ENCODE measurements around the gene SEMA4D. TPM values are rescaled to one million over a fixed set of nuclear protein-coding genes. Genes with fewer than 3 reads are reported as not detected.

The SEMA4D gene
- polyA plus RNA-seq, 5 donors, result 20.9 to 26.7 (median 21.4) TPM

DNA sequence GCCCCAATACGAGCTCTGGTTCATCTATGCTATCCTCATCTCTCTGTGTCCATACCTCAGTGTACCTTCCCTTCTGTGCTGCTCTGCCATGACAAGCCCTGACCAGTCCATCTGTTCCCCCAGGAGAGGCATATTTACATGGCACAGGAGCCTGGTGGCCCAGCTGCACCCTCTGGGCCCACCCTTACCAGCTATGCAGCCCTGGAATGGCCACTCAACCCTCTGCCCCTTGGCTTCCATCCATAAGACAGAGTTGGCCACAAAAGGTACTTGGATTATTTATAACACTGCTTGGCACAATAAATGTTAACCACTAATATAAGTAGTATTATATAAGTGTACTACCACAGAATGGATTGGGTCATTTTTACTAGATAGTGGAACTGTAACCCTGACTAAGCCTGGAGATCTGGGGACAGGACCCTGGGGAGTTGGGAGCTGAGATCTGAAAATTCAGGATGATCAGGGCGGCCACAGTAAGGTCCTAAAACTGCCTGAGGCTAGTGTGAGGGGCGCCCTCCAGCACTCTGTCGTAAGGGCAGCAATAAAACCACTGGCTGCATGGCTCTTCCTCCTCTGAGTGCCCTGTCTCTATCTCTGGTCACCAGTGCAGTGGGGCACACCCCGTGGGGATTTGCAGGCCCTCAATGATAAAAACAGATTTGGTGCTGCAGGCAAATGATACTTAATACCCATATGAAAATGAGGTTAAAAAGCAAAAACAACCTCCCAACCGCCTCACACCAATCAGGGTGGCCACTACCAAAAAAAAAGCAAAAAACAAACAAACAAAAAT, 65.8 kb downstream of the SEMA4D start:
- no peak for DNase-seq

DNA sequence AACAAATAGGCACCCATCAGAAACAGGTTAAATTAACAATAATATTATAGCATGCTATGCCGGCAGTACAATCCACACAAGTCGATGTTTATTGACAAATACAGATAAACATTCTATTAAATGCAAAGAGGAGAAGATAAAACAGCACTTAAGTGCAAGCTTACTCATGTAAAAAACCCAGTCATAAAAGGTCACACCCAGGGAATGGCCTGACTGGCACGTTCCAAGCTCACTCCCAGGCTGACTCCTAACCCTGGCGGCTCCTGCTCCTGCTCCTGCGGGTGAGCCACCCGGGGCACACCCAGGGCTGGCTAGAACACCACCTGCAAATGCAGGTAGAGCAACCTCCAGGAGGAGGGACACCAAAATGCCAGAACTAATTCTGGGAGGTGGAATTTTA, 66.9 kb downstream of the SEMA4D start:
- DNase-seq, result no peak

DNA sequence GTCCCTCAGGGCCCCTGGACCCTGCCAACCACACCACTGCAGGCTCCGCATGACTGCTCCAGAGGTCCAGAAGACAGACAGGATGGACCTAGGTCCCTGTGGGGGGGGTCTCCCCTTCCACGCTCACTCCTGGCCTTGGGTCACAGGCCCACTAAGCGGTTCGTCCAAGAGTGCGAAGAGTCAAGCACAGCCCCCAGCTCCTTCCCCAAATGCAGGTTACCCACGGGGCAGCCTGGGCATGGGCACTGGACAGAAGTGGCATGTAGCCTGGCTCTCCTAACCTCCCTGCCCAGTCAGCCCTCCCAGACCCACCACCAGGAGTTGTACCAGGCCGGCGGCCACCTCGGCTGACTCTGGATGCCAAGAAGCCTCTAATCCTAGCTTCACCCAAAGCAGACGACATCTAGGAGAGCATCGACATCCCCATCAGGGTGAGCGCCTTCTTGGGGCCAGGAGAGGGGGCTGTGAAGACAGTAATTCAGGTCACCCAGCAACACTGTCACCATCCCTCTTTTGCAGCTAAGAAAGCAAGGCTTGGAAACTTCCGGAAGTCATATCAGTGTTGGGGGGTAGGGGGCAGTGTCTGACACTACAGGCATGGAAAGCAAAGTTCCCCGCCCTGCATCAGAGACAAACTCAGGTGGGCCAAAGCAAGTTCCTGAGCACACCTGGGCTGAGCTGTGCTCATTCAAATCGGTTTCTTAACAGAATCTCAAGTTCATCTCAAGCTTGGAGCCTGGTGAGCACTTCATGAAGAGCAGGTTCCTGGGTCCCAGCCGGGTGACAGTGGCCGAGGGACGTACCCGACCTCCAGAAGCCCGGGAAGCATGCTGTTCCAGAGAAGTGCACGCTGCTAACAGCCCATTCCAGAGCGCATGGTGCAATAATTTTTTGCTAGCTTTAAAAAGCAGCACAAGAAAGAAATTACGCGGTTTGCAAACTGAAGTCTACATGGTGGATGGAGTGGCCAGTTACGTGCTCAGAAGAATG, 68.7 kb downstream of the SEMA4D start:
- DNase-seq, result no peak

- DNase-seq, result no peak
Measured at GRCh38 chr9:89428222-89428761, 69.6 kb downstream of the SEMA4D start.

GRCh38 chr9:89427621-89428221, 70.2 kb downstream of the SEMA4D start:
- DNase-seq, result no peak

- DNase-seq, result no peak
Measured at GRCh38 chr9:89426384-89426961, 71.4 kb downstream of the SEMA4D start.

DNA sequence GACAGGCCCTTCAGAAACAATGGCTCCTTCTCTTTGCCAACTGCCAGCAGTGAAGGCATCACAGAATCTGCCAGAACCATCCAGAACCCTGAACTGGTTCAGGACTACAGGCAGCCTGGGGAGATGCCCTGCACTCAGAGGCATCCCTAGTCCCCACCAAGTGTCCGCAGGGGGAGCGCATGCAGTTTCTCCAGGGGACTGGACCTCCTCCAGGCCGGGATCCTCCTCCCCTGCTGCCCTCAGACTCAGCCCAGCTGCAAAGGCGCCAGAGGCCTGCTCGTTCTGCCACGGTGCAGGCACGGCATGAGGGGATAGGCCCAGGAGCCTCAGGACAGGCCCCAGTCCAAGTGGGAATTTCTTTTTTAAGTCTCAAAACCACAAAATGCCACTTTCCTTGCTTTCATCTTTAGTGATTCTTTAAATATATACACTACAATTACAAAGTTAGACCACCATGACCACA, 72.0 kb downstream of the SEMA4D start:
- no peak for DNase-seq

DNA sequence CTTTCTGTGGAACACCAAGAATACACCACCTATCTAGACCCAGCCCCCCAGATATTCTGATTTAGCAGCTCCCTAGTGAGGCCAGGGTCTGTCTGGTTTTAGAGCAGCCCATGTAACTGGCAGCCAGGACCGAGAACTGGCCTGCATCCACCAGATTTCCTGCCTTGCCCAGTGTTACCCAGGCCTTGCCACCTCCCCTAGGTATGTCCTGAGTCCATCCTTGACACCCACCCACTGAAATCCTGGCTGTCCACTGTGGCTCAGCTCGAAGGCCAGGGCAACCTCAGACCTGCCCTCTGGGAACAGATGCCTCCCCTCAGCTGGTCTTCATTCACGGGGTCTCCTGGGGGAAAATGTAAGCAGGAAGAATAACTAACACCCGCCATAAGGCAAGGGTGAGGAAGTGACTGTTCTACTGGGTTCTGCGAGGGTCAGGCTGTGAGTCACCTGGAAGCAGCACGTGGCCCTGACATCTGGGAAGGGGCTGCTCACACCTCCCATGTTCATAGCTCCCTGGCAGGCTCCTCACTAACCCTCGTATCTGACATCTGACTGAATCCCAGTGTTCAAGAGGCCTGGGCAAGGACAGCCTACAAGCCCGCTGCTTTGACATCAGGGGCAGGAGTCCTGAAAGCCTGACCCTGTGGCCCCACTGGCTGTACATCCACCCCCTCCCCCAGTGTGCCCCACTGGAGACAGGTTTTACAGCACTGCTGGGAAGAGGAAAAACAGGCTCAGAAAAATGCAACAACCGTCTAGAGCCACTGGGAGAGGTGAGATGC, 72.7 kb downstream of the SEMA4D start:
- no peak for DNase-seq

GRCh38 chr9:89422151-89422975, 75.5 kb downstream of the SEMA4D start:
- no peak for DNase-seq

DNA sequence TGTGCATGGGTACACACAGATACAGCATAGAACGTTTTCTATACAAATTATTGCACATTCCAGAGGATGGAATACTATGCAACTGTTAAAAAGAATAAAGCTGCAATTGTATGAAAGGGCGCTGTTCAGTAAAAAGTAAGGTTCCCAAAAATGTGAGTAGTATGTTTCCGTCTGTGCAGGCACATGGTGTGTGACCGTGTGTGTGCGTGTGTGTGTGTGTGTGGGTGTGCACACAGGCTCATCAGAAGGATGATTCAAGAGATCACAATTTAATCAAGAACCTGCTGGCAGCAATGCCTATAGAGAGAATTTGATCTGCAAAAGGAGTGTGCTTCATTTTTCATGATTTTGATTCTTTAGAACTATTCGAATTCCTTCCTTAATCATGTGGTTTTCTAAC, 76.3 kb downstream of the SEMA4D start:
- DNase-seq, result no peak

- DNase-seq, result no peak
Measured at GRCh38 chr9:89420397-89421178, 77.3 kb downstream of the SEMA4D start.

- DNase-seq, result no peak
Measured at GRCh38 chr9:89419978-89420394, 77.9 kb downstream of the SEMA4D start.

DNA sequence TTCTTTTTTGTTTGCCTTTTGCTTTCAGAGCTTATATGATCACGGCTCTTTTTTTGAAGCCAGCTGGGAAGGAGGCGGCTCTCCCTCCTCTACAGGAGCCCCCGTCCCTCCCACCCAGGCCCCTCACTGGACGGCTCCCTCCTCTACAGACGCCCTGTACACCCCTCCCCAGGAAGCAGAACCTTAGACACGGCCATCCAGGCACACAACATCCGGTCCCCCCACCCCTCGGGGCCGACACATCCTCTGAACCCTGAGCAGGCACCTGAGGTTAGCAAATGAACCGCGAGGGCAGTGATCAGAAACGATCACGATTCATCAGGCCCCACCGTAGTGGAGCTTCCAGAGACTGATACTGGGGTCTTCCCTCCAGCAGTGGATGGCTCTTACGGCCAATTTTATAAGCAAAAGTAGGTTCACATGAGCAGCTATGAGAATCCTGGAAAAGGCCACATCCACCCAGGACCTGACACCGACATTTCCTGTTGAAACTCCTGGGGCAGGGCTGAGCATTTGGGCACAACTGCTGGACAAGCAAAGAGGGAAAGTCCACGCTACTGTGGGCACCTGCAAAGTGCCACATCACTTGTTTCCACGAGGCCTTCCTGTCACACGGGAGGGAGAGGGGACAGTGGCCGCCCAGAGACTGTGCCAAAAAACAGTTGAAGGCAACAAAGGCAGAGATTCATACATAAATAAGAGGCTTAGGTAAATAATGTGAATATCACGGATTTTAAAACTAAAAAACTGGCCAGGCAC, 78.9 kb downstream of the SEMA4D start:
- no peak for DNase-seq

- no peak for DNase-seq
Measured at GRCh38 chr9:89418474-89418845, 79.5 kb downstream of the SEMA4D start.

DNA sequence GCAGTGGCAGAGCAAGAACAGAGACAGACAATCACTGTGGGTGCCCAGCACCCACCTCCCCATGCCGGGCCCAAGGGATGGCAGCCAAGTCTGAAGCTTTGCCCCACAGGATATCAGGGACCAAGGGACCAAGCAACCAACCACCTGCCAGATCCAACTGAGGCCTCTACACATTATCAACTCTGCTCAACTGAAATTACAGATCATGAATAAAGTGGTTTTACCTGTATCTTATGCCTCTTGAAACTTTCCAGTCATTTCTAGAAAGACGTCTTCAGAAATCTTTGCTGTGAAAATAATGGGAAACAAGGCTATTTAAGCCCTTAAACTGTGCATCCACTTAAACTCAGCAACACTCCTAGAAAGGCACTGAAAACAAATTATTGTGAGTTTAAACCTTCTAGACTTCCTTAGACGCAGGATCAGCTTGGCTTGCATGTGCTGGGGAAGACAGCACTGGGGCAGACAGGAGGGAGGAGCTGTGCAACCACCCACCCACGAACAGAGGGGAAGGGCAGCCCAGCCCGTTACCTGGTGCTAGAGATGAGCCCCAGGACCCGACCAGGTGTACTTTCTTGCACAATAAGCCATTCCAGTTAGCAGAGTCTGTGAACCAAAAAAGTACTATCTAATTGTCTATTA, 80.0 kb downstream of the SEMA4D start:
- no peak for DNase-seq

DNA sequence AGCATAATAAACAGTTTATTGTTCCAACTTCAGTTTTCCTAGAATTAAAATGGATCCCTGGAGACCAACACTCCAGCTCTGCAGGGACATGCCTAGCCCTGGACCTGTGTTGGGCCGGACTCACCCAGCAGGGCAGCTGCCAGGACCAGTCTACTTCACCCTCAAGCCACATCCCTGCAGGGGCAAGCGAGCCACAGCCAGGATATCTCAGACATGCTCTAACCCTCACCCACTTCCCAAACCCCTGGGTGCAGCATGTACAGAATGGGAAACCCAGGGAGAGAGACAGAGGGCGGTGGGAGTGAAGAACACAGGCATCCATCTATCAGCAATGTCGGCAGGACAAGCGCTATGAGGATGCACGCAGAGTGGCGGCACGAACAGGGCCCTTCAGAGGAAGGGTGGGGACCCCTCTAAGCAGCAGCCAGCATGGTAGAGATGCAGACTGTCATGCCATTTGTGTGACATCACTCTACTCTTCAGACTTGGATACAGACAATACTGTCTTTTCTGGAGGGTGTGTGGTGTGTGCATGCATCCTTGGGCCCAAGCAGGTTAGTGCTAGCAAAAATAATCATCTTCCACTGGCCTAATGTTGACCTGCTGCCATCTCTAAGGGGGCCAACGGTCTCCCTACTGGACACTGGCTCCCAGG, 83.1 kb downstream of the SEMA4D start:
- no peak for DNase-seq

Measured in right lung (tissue), 5 donors.